AG04449 (cell line): ENCODE data around the gene PTPRK.
A peak's percentile ranks its signal among the peaks of the same experiment; 100 is the strongest.

Source experiments
- CTCF ChIA-PET: fragments of 350-600 bp; formaldehyde crosslinking; extraction: SDS; loops from one replicate; lab custom pipeline; 2021; ENCODE audit warnings: antibody characterized with exemption; lab: Yijun Ruan, JAX
- POLR2A ChIA-PET: fragments of 400-600, 350-600 bp; formaldehyde crosslinking; extraction: SDS; loops from one replicate; lab custom pipeline; 2020; ENCODE audit warnings: antibody characterized with exemption, inconsistent platforms; lab: Yijun Ruan, JAX
- DNase-seq: peaks from one replicate; pipeline ENCODE4 v3.0.0-alpha.2; 2010; ENCODE audit warnings: low read depth, low spot score
- H3K4me3 ChIP-seq: 2 replicates; pipeline ENCODE4 v1.5.1; 2011; ENCODE audit warnings: low read depth, mild to moderate bottlenecking, control low read depth, low read length
- TF ChIP-seq, protein P1 (sequence below): IDR thresholded peaks from one replicate; pipeline ENCODE4 v1.5.1; 2011; ENCODE audit warnings: mild to moderate bottlenecking, moderate library complexity, low read length, control low read depth, inconsistent platforms; ENCODE audit not compliant: insufficient read depth; ENCODE audit errors: missing control alignments

The PTPRK gene

DNA sequence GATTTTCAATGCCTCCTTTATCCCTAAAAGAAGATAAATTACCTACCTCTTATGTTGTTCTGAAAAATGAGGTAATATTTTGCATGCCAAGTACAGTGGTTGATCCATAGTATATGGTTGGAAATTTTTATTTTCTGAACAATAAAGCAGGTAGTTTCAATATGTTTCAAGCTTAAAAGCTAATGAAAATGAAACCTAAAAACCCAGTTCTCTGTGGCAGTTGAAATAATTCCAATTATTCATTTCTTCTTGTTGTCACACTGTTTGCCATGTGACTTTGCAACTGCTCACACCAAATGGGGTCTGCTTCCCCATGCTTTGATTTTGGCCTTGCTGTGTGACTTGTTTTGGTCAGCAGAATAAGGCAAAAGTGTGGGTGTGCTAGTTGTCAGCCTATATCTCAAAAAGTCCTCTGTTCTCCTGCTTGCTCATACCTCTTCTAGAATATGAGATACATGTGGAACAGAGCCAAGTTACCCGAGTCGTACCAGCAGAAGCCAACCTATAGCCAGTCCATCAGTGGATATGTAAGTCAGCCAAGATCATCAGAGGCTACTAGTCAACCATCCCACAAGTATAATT lies 422.3 kb downstream of the PTPRK start:
- no peak overlapping the region for H3K4me3 ChIP-seq
- ChIA-PET POLR2A (no interaction called here), CTCF (no interaction called here)
- DNase-seq, result no peak
- TF ChIP-seq, protein P1, sequence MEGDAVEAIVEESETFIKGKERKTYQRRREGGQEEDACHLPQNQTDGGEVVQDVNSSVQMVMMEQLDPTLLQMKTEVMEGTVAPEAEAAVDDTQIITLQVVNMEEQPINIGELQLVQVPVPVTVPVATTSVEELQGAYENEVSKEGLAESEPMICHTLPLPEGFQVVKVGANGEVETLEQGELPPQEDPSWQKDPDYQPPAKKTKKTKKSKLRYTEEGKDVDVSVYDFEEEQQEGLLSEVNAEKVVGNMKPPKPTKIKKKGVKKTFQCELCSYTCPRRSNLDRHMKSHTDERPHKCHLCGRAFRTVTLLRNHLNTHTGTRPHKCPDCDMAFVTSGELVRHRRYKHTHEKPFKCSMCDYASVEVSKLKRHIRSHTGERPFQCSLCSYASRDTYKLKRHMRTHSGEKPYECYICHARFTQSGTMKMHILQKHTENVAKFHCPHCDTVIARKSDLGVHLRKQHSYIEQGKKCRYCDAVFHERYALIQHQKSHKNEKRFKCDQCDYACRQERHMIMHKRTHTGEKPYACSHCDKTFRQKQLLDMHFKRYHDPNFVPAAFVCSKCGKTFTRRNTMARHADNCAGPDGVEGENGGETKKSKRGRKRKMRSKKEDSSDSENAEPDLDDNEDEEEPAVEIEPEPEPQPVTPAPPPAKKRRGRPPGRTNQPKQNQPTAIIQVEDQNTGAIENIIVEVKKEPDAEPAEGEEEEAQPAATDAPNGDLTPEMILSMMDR, result no peak

GRCh38 chr6:128097009-128097408 lies 423.4 kb downstream of the PTPRK start:
- H3K4me3 ChIP-seq, result no peak overlapping the region
- ChIA-PET POLR2A (no interaction called here), CTCF (no interaction called here)
- DNase-seq, result no peak
- TF ChIP-seq, protein P1, result no peak

GRCh38 chr6:128095362-128095761 lies 425.0 kb downstream of the PTPRK start:
- DNase-seq, result no peak
- POLR2A ChIA-PET, result no interaction called here
- no peak overlapping the region for H3K4me3 ChIP-seq
- CTCF ChIA-PET, result interaction anchor here (1.1 kb wide), 1 partner anchor 11 kb away, joined by 4 read pairs; no protein-coding TSS in a partner anchor
- TF ChIP-seq, protein P1, result no peak

DNA sequence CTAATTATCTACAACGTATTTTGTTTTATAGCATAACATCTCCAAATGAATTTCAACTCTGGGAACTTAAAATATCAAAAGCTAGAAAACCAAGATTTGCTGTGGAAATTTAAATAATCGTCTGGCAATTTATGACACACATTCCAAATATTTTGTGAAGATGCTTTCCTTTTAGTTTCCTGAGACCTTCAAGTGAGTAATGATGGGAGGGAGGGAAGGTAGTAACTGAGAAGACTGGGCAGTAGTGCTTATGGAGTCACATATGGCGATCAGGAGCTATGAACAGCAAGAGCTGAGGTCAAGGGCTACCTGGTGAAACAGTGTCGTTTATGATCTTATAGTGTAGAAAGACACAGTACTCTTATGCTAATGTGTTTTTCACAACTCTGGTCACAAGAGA lies 441.4 kb downstream of the PTPRK start:
- peak; percentile 14 for DNase-seq
- CTCF ChIA-PET, result no interaction called here
- POLR2A ChIA-PET, result no interaction called here
- TF ChIP-seq, protein P1, result no peak
- no peak overlapping the region for H3K4me3 ChIP-seq

DNA sequence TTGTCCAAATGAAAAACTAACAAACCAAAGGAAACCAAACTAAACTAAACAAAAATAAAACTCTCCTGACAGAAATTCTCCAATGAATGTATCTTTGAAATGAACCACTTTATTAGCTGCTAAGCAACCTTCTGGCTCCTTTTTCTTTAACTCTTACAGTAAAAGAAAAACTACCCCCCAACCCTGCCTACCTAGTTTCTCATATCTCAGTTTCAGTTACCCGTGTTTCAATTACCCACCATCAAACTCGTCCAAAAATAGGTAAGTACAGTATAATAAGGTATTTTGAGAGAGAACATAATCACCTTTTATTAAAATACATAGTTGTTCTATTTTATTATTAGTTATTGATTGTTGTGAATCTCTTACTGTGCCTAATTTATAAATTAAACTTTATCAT lies 442.1 kb downstream of the PTPRK start:
- DNase-seq, result no peak
- CTCF ChIA-PET, result no interaction called here
- POLR2A ChIA-PET, result no interaction called here
- no peak overlapping the region for H3K4me3 ChIP-seq
- TF ChIP-seq, protein P1, result no peak

GRCh38 chr6:128076843-128077242 lies 443.6 kb downstream of the PTPRK start:
- no peak for DNase-seq
- no peak overlapping the region for H3K4me3 ChIP-seq
- TF ChIP-seq, protein P1, result no peak
- POLR2A ChIA-PET, result no interaction called here
- CTCF ChIA-PET, result no interaction called here
